Measurements from ENCODE around the gene MRPS14.

DNA sequence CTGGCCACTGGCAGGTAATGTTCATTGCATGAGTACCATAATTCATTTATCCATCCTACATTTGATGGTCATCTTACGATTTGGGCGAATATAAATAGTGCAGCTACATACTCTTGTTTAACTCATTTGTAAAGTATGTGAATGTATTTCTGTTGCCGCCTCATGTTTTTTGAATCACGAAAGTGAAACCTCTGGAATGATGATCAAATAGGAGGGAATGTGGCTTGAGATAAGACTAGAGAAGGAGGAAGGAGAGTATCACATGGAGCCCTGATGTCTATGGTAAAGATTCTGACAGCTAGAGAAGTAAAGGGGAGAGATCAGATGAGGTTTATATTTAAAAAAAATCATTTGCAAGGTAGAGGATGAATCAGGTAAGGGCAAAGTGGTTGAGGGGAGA is 8.0 kb downstream of the MRPS14 start:
- TF ChIP-seq, protein P1, sequence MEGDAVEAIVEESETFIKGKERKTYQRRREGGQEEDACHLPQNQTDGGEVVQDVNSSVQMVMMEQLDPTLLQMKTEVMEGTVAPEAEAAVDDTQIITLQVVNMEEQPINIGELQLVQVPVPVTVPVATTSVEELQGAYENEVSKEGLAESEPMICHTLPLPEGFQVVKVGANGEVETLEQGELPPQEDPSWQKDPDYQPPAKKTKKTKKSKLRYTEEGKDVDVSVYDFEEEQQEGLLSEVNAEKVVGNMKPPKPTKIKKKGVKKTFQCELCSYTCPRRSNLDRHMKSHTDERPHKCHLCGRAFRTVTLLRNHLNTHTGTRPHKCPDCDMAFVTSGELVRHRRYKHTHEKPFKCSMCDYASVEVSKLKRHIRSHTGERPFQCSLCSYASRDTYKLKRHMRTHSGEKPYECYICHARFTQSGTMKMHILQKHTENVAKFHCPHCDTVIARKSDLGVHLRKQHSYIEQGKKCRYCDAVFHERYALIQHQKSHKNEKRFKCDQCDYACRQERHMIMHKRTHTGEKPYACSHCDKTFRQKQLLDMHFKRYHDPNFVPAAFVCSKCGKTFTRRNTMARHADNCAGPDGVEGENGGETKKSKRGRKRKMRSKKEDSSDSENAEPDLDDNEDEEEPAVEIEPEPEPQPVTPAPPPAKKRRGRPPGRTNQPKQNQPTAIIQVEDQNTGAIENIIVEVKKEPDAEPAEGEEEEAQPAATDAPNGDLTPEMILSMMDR (IDR thresholded peaks at IDR 0.05): no peak
- no peak for TF ChIP-seq POLR2A (IDR thresholded peaks at IDR 0.05)
